Neural progenitor cell (in vitro differentiated cells): ENCODE data around the gene ZNF143. TPM values are rescaled to one million over a fixed set of nuclear protein-coding genes. Genes with fewer than 3 reads are reported as not detected.

Experiments
- DNase-seq: peaks from one replicate; pipeline ENCODE4 v3.0.0-alpha.2; 2016; ENCODE audit warnings: low spot score
- H2AFZ ChIP-seq: fragments of 200-600 bp; sonication (generic); replicated peaks from 2 replicates; pipeline ENCODE4 v1.6.1; 2016; ENCODE audit warnings: antibody characterized with exemption
- H3F3A ChIP-seq: fragments of 200-600 bp; sonication (generic); 2 replicates; pipeline ENCODE4 v1.6.1; 2016; ENCODE audit warnings: antibody characterized with exemption, low read depth
- H3K27ac ChIP-seq: fragments of 200-600 bp; sonication (generic); 2 replicates; pipeline ENCODE4 v1.5.1; 2016; ENCODE audit warnings: mild to moderate bottlenecking
- H3K27me3 ChIP-seq: fragments of 200-600 bp; sonication (generic); 2 replicates; pipeline ENCODE4 v1.6.1; 2016; ENCODE audit warnings: mild to moderate bottlenecking, moderate library complexity
- H3K36me3 ChIP-seq: fragments of 200-600 bp; sonication (generic); 2 replicates; pipeline ENCODE4 v1.5.1; 2016
- H3K4me1 ChIP-seq: fragments of 200-600 bp; sonication (generic); 2 replicates; pipeline ENCODE4 v1.6.1; 2016; ENCODE audit warnings: mixed run types
- H3K4me2 ChIP-seq: fragments of 200-600 bp; sonication (generic); 2 replicates; pipeline ENCODE4 v1.6.1; 2016
- H3K4me3 ChIP-seq: fragments of 200-600 bp; sonication (generic); 2 replicates; pipeline ENCODE4 v1.5.1; 2016
- H3K79me2 ChIP-seq: fragments of 200-600 bp; sonication (generic); 2 replicates; pipeline ENCODE4 v1.6.1; 2016; ENCODE audit warnings: low read depth
- H3K9ac ChIP-seq: fragments of 200-600 bp; sonication (generic); 2 replicates; pipeline ENCODE4 v1.6.1; 2016
- H3K9me3 ChIP-seq: fragments of 200-600 bp; sonication (generic); 2 replicates; pipeline ENCODE4 v1.5.1; 2016; ENCODE audit warnings: low read depth
- H4K20me1 ChIP-seq: fragments of 200-600 bp; sonication (generic); 2 replicates; pipeline ENCODE4 v1.6.1; 2016; ENCODE audit warnings: low read depth
- H3K27ac Mint-ChIP-seq: 3 replicates; pipeline ENCODE4 v1.8.0; 2021; ENCODE audit warnings: mixed read lengths
- H3K27me3 Mint-ChIP-seq: 2 replicates; pipeline ENCODE4 v1.8.0; 2022; ENCODE audit warnings: low read depth, mild to moderate bottlenecking, inconsistent platforms, moderate library complexity, mixed read lengths; ENCODE audit not compliant: insufficient read depth
- H3K36me3 Mint-ChIP-seq: 3 replicates; pipeline ENCODE4 v1.8.0; 2021; ENCODE audit warnings: mixed read lengths
- H3K4me1 Mint-ChIP-seq: 3 replicates; pipeline ENCODE4 v1.8.0; 2021; ENCODE audit warnings: mixed read lengths
- H3K4me3 Mint-ChIP-seq: 3 replicates; pipeline ENCODE4 v1.8.0; 2021; ENCODE audit warnings: mild to moderate bottlenecking, moderate library complexity, mixed read lengths
- H3K9me3 Mint-ChIP-seq: 3 replicates; pipeline ENCODE4 v1.8.0; 2020; ENCODE audit warnings: mixed read lengths
- EZH2 ChIP-seq: fragments of 200-600 bp; sonication (generic); IDR thresholded peaks from 2 replicates; pipeline ENCODE4 v1.6.1; 2017; ENCODE audit warnings: antibody characterized with exemption, mild to moderate bottlenecking, moderate library complexity
- EZH2phosphoT487 ChIP-seq: fragments of 200-600 bp; sonication (generic); IDR thresholded peaks from 2 replicates; pipeline ENCODE4 v1.6.1; 2017; ENCODE audit warnings: antibody characterized with exemption
- total RNA-seq: library from RNA; depleted of rRNA; stranded (reverse); fragments of >200 nt; gene quantifications from 2 replicates; pipeline ENCODE4 v1.2.3, GENCODE V29; 2015; ENCODE audit warnings: low replicate concordance
- TF ChIP-seq, protein P1 (sequence below): fragments of 200-600 bp; sonication (generic); IDR thresholded peaks from 2 replicates; pipeline ENCODE4 v1.5.1; 2017; ENCODE audit warnings: antibody characterized with exemption, mild to moderate bottlenecking

The ZNF143 gene
- total RNA-seq, 1 donor from 2014 or later: 56.9 TPM

- H3K9me3 ChIP-seq: no peaks in the 10 kb centered on the region
- no peak overlapping the region for H3K4me3 Mint-ChIP-seq
- H3K36me3 Mint-ChIP-seq: peaks cover 2% of the 10 kb centered on the region
- no peaks in the 10 kb centered on the region for H4K20me1 ChIP-seq
- no peaks in the 10 kb centered on the region for H3K79me2 ChIP-seq
- no peak overlapping the region for H3K9ac ChIP-seq
- H3K4me3 ChIP-seq: no peak overlapping the region
- no peak overlapping the region for H2AFZ ChIP-seq
- no peak for DNase-seq
- TF ChIP-seq EZH2 (no peak), EZH2phosphoT487 (no peak)
- TF ChIP-seq, protein P1, sequence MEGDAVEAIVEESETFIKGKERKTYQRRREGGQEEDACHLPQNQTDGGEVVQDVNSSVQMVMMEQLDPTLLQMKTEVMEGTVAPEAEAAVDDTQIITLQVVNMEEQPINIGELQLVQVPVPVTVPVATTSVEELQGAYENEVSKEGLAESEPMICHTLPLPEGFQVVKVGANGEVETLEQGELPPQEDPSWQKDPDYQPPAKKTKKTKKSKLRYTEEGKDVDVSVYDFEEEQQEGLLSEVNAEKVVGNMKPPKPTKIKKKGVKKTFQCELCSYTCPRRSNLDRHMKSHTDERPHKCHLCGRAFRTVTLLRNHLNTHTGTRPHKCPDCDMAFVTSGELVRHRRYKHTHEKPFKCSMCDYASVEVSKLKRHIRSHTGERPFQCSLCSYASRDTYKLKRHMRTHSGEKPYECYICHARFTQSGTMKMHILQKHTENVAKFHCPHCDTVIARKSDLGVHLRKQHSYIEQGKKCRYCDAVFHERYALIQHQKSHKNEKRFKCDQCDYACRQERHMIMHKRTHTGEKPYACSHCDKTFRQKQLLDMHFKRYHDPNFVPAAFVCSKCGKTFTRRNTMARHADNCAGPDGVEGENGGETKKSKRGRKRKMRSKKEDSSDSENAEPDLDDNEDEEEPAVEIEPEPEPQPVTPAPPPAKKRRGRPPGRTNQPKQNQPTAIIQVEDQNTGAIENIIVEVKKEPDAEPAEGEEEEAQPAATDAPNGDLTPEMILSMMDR: no peak
- peaks cover 6% of the 10 kb centered on the region for H3K4me1 Mint-ChIP-seq
- peaks cover 7% of the 10 kb centered on the region for H3F3A ChIP-seq
- no peaks in the 10 kb centered on the region for H3K27me3 ChIP-seq
- no peak overlapping the region for H3K4me2 ChIP-seq
- no peak overlapping the region for H3K27ac ChIP-seq
- H3K9me3 Mint-ChIP-seq: peaks cover 11% of the 10 kb centered on the region
- H3K4me1 ChIP-seq: no peaks in the 10 kb centered on the region
- H3K36me3 ChIP-seq: no peaks in the 10 kb centered on the region
- H3K27ac Mint-ChIP-seq: no peak overlapping the region
- H3K27me3 Mint-ChIP-seq: peaks cover under 1% of the 10 kb centered on the region
These were observed 89.4 kb downstream of the ZNF143 start for GRCh38 chr11:9550191-9550628.

DNA sequence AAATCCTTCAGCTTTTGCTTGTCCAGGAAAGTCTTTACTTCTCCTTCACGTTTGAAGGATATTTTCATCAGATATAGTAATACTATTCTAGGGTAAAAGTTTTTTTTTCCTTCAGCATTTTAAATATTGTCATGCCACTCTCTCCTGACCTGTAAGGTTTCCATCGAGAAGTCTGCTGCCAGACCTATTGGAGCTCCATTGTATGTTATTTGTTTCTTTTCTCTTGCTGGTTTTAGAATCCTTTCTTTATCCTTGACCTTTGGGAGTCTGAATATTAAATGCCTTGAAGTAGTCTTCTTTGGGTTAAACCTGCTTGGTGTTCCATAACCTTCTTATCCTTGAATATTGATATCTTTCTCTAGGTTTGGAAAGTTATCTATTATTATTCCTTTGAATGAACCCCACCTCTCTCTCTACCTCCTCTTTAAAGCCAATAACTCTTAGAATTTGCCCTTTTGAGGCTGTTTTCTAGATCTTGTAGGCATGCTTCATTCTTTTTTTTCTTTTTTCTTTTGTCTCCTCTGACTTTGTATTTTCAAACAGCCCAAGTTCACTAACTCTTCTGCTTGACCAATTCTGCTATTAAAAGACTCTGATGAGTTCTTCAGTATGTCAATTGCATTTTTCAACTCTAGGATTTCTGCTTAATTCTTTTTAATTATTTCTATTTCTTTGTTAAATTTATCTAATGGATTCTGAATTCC is 100.6 kb downstream of the ZNF143 start:
- Mint-ChIP-seq H3K36me3 (peaks cover 4% of the 10 kb centered on the region), H3K4me1 (peaks cover 15% of the 10 kb centered on the region), H3K9me3 (peaks cover 30% of the 10 kb centered on the region), H3K27me3 (peaks cover 9% of the 10 kb centered on the region), H3K27ac (no peak overlapping the region), H3K4me3 (peak overlapping the region; percentile 9)
- no peak overlapping the region for H2AFZ ChIP-seq
- H3K9me3 ChIP-seq: peaks cover 3% of the 10 kb centered on the region
- H3K9ac ChIP-seq: no peak overlapping the region
- no peak overlapping the region for H3K4me3 ChIP-seq
- H3K79me2 ChIP-seq: no peaks in the 10 kb centered on the region
- no peak overlapping the region for H3K4me2 ChIP-seq
- H3K36me3 ChIP-seq: no peaks in the 10 kb centered on the region
- H3K27ac ChIP-seq: no peak overlapping the region
- no peaks in the 10 kb centered on the region for H4K20me1 ChIP-seq
- peaks cover 11% of the 10 kb centered on the region for H3K4me1 ChIP-seq
- no peak for DNase-seq
- TF ChIP-seq EZH2phosphoT487: no peak
- TF ChIP-seq, protein P1: no peak
- no peak for TF ChIP-seq EZH2
- no peaks in the 10 kb centered on the region for H3K27me3 ChIP-seq
- H3F3A ChIP-seq: peaks cover 17% of the 10 kb centered on the region

DNA sequence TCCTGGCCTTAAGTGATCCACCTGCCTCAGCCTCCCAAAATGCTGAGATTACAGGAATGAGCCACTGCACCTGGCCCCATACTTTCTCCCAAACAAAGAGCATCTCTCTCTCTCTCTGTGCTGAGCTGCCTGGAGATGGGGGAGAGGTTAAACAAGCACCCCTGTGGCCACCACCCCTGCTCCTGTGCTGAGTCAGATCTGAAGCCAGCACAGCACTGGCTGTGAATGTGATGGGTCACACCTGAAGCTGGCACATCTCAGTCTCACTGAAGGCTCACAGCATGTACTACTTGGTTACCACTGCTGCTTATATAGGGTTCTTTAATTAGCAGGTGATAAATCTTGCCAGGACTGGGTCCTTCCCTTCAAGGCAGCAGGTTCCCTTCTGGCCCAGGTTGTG is 101.9 kb downstream of the ZNF143 start:
- H3K4me1 Mint-ChIP-seq: peaks cover 23% of the 10 kb centered on the region

More for the DNA sequence above, 101.9 kb downstream of the ZNF143 start:
- no peaks in the 10 kb centered on the region for H3K79me2 ChIP-seq
- H3K9ac ChIP-seq: no peak overlapping the region
- H3K27ac ChIP-seq: no peak overlapping the region
- peaks cover 17% of the 10 kb centered on the region for H3K4me1 ChIP-seq
- Mint-ChIP-seq H3K36me3 (no peaks in the 10 kb centered on the region), H3K27me3 (peaks cover 9% of the 10 kb centered on the region), H3K9me3 (peaks cover 28% of the 10 kb centered on the region), H3K27ac (no peak overlapping the region), H3K4me3 (no peak overlapping the region)
- H2AFZ ChIP-seq: no peak overlapping the region
- TF ChIP-seq EZH2phosphoT487: no peak
- no peak for TF ChIP-seq EZH2
- TF ChIP-seq, protein P1: no peak
- peaks cover 25% of the 10 kb centered on the region for H3F3A ChIP-seq
- no peaks in the 10 kb centered on the region for H4K20me1 ChIP-seq
- DNase-seq: no peak
- H3K27me3 ChIP-seq: no peaks in the 10 kb centered on the region
- no peak overlapping the region for H3K4me3 ChIP-seq
- no peaks in the 10 kb centered on the region for H3K36me3 ChIP-seq
- no peak overlapping the region for H3K4me2 ChIP-seq
- H3K9me3 ChIP-seq: peaks cover 3% of the 10 kb centered on the region
